SK-N-MC (cell line): ENCODE results near the gene ADCY3.
A peak's percentile ranks its signal among the peaks of the same experiment; 100 is the strongest.

Source experiments
- EZH2 ChIP-seq: fragments of 200-600 bp; sonication (generic); IDR thresholded peaks from one replicate; pipeline ENCODE4 v1.6.1; 2017; ENCODE audit warnings: antibody characterized with exemption
- POLR2AphosphoS5 ChIP-seq: IDR thresholded peaks from 2 replicates; pipeline ENCODE4 v1.6.1; 2012; ENCODE audit warnings: mild to moderate bottlenecking, low read depth, low read length, borderline replicate concordance

GRCh38 chr2:24792874-24793760 lies 126.9 kb downstream of the ADCY3 start, which contains the start of the genes CENPO and PTRHD1:
- TF ChIP-seq EZH2 (no peak), POLR2AphosphoS5 (peak; percentile 85)
